Hematopoietic multipotent progenitor cell treated with erythropoietin and hydrocortisone succinate and interleukin-3 and kit ligand, for 8 days (in vitro differentiated cells): Measurements from ENCODE around the gene FREM1.
A peak's percentile ranks its signal among the peaks of the same experiment; 100 is the strongest.

Experiments
- DNase-seq: peaks from one replicate; pipeline ENCODE4 v3.0.0-alpha.2; 2015

The FREM1 gene

DNA sequence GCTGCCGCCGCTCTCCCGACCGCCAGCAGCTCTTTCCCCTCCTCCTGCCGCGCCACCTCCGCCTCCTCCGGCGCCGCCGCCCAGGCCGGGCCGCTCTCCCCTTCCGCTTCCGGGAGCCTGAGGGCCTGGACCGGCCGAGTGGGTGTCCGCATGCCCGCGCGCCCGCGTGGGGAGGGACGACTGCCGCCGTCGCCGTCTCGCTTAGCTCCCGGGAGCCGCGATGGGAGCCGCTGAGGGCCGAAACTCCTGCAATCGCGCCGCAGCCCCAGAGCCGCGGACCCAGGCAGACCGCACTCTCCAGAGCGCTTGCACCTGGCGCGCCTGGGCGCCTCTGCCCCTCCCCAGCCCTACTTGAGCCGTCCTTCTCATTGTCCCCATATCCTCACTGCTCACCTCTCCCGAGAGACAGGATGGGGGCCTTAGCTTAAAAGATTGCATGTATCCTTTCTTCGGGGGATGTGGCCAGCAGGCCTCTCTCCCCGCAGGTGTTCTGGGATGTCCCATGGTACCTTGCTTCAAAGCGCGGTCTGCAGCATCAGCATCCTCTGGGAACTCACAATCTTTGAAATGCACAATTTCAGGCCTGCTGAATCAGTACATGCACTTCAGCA is 216.9 kb downstream of the FREM1 start, which contains the start of gene ZDHHC21:
TSS of gene ZDHHC21 (minus strand) at position 182 of the 611 bp plus-strand sequence. CDS start 19,092 bp downstream, outside the sequence.
- peak; percentile 69 for DNase-seq

GRCh38 chr9:14692470-14693250 is 217.6 kb downstream of the FREM1 start:
- peak; percentile 16 for DNase-seq

DNA sequence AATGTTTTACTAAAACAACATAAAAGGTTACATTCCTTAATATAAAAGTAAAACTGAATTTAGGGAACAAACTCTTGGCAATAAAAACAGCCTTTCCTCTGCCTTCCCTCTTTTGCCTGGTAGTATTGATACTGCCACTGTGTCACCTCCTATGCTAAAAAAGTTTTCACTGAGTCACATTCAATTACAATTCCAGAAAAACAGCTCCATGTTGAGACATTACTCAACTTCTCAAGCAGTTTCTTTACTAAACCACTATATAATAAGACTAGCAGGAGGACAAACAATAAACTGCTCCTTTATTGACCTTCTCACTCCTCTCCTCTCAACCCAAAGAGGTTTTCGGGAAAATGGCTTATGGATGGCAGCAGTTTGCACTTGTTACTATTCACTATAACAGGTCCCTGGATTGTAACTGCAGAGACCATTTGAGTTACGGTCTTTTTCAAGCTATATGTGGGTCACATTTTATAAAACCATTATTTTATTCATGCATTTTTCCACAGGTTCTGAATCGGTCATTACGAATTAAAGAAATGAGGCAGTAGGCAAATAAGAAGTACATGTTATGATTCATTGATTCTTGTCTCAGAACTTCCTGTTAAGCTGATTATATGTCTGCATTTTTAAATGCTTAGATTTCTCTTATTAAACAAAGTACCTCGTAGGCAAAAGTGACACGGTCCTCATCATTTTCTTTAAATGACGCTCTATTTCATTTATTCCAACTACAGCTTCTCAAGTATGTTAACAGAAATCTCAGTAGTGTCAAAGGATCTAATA is 219.1 kb downstream of the FREM1 start:
- no peak for DNase-seq

DNA sequence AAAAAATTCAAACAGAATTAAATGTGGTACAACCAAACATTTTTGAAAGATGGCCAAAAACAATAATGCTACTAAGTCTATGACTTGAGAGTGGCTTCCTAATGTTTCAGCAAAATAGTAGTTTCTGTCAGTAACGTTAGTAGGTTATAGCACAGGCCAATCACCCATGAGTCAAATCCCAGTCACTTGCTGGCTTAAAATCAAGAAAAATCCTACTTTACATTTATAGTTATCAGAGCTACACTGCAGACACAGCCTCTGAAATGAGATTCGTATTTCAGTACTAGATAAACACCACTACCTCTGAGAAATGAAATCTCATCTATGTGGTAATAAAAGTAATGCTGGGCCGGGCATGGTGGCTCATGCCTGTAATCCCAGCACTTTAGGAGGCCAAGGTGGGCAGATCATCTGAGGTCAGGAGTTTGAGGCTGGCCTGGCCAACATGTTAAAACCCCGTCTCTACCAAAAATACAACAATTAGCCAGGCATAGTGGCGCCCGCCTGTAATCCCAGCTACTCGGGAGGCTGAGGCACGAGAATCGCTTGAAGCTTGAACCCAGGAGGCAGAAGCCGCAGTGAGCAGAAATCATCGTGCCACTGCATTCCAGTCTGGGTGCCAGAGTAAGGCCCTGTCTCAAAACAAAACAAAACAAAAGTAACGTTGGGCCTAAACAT is 223.0 kb downstream of the FREM1 start:
- DNase-seq, result no peak

GRCh38 chr9:14686168-14686567 is 224.1 kb downstream of the FREM1 start:
- no peak for DNase-seq
